CD4-positive, alpha-beta T cell treated with Interleukin-4 for 1 hour (primary cell): ENCODE results near the gene CSF2RB.

ENCODE experiments used
- DNase-seq, 2 donors: peaks; one replicate each; pipeline ENCODE4 v3.0.0-alpha.2; 2020 to 2022

The CSF2RB gene

GRCh38 chr22:36892292-36892691 lies 21.1 kb upstream of the CSF2RB start:
- DNase-seq, result no peak

GRCh38 chr22:36893262-36893661 lies 20.2 kb upstream of the CSF2RB start:
- no peak for DNase-seq

- DNase-seq, result no peak
These were observed 19.2 kb upstream of the CSF2RB start for GRCh38 chr22:36894266-36894665.

GRCh38 chr22:36897611-36898010 lies 15.8 kb upstream of the CSF2RB start:
- DNase-seq, result no peak

GRCh38 chr22:36898690-36899089 lies 14.7 kb upstream of the CSF2RB start:
- no peak for DNase-seq

DNA sequence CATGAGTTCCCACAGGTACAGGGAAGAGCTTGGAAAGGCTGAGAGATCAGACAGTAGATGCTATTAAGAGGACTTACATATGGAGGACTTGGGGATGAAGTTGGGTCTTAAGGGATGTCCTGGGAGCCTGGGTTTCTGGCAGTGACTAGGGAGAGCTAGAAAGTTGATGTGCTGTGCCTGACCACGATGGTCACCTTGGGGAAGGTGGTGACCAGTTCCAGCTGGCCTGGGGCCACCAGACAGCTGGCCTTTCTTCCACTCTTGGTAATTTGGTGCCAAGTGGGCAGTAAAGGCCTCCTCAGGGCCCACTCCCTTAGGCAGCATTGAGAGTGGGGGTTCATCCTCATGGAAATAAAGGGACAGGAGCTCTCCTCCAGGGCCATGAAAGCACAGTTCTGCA lies 13.9 kb upstream of the CSF2RB start:
- DNase-seq, result no peak

DNA sequence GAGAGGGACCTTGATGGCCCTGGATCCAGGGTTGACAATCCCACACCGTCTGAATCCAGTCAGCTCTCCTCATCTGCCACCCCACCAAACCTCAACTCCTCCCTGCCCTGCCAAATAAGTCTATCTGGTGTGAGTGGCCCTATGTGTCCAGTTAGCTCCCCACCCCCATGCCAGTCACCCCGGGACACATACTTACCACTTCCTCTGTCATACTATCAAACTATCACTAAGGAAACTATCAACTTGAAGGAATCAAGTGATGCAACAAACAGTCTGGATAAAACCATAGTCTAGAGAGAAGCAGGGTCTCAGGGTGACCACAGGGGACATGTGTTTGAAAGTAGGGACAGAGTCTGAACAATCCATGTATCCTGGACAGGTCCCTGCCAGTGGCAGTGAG lies 13.2 kb upstream of the CSF2RB start:
- peak in 1 of 2 donors; percentile 36 for DNase-seq

- no peak for DNase-seq
These were observed 12.5 kb upstream of the CSF2RB start for GRCh38 chr22:36900880-36901279.

- peak; percentile 18 to 26 for DNase-seq
These were observed 11.9 kb upstream of the CSF2RB start for GRCh38 chr22:36901411-36902142.

DNA sequence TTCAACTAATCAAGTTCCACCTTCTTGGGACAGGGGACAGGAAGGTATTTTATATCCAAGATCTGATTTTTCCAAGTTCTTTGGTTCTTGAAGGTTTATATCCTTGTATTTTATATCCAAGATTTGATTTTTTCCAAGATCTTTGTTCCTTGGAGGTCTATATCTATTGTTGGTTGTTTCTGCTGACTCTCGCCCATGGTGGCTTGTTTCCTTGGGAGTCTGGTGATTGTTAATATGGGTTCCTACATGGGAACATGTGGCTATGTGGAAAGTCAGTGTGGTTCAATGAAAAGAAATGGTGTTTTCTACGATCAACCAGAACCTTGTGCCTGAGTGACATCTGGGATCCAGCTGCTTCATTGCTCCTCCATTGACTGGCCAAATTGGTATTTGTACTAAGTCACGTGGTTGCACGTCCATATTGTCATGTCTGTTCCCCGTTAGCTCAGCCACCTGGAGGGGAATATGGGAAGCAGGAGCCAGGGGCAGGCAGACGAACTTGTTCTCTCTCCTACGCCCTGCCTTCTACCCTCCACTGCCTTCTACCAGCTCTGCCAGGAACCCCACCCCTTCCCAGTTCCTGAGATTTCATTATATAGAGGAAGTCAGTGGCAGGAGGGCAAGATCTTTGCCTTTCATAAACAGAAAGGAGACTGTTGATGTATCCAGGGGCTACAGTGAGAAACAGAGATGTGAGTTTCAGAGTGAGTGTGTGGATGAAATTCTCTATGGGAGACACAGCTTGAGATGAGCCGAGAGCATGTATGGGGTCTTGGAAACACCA lies 11.1 kb upstream of the CSF2RB start:
- DNase-seq, result no peak

- no peak for DNase-seq
These were observed 9.1 kb upstream of the CSF2RB start for GRCh38 chr22:36904260-36904880.

DNA sequence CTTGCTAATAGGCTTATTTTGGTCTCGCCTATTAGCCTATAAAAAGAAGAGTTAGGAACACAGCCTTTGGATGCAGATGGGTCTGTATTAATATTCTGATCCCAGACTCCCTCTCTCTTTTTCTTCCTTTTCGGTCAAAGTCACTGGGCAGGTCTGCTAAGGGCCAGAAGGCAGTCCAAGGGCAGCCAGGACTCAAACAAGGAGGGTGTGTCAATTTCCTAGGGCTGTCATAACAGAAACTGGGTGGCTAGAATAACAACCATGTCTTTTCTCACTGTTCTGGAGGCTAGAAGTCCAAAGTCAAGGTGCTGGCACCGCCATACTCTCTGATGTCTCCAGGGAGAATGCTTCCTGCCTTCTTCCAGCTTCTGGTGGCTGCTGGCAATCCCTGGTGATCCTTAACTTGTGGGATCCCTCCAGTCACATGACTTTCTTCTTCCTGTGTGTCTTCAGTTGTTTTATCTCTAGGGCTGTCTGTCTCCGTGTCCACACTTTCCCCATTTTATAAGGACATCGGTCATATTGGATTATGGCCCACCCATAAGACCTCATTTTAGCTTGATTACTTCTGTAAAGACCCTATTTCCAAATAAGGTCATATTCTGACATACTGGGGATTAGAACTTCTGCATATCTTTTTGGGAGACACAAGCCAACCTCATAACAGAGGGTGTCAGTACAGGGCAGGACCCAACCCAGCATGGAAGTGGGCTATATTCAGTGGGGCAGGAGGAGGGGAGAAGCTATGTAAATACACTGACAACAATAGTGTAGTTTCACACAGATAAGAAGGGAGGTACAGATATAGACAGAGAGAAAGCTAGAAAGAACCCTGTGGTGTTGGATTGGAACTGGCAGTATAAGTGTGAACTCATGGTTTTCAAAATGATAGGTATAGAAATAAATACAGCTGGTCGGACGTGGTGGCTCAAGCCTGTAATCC lies 5.9 kb upstream of the CSF2RB start:
- DNase-seq, result no peak

DNA sequence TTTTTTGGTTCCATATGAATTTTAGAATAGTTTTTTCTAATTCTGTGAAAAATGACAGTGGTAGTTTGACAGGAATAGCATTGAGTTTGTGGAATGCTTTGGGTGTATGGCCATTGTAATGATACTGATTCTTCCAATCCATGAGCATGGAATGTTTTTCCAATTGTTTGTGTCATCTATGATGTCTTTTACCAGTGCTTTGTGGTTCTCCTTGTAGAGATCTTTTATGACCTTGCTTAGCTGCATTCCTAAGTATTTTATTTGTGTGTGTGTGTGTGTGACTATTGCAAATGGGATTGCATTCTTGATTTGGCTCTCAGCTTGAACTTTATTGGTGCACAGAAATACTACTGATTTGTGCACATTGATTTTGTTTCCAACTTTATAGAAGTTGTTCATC lies 3.0 kb upstream of the CSF2RB start:
- no peak for DNase-seq

DNA sequence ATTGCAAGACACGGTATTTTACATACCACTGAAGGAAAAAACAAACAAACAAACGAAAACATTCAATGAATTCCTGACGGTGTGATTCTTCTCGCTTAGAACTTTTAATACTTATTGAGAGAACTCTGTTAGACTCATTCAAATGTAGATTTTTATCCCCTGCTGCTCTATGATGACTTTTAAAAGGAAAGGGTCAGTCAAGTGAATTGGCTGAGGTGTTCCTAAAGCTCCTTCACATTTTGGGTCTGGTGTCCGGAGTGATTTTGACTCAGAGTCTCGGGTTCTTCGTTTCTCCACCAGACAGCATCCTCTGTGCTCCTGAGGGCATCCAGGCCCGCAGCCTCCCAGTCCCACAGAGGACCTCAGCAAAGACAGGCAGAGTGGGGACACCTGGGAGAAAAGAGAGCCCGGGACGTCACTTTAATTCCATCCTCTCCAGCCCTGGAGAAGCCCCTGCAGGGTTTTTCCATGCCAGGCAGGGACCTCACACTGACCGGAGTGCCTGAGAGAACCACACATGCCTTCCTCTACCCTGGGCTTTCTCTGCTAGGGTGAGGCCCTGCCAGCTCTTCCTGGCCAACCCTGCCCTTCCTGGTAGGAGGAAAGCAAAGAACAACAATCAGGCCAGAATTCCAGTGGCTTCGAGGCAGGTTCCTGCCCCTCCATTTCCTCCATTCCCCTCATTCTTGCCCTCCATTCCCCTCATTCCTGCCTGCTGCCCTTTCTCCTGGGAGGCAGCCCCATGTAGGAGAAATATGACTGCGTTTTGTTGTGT lies 1.4 kb upstream of the CSF2RB start:
- DNase-seq, result no peak

DNA sequence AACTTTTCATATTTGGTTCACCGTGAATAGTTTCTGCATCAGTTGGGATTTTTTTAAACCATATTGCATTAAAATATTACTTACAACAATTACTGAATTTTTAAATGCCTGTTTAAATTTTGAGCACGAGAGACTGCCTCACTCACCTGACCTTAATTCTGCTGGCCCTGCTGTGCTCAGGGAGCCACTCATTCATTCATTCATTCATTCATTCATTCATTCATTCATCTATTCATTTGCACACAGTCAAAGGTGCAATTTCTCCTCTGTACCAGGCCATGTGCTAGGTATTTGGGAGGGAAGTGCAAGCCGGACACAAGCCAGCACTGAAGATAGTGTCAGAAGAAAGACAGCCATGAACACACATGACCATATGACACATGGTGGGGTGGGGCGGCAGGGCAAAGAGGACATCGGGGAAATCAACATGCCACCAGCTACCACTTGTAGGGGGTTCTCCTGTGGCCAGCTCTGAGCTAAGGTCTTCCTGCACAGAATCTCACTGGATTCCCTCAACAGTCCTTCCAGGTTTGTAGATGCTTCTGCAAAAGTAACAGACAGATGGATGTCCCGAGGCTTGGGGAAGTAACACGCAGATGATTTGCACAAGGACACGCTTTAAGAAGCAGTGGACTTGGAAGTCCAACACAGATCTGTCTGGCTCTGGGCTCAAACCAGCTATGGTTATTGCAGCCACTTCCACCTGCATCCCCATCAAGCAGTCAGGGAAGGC lies 568 bp upstream of the CSF2RB start:
- DNase-seq, result no peak

GRCh38 chr22:36914390-36914752 lies 943 bp downstream of the CSF2RB start:
- DNase-seq, result no peak

DNA sequence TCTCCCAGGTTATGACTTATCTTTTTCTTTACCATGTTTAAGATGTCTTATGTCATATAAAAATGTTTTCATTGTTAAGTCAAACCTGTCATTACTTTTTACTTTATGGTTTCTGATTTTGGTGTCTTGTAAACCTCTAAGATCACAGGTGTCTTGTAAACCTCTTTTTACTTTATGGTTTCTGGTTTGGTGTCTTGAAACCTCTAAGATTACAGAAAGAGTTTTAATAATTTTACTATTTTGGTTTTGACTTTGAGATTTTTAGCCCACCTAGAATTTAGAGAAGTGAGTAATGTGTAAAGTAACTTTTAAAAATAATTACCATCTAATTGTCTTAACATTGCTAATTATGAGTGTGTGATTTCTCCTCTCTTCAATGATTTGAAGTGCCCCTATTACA lies 2.6 kb downstream of the CSF2RB start:
- DNase-seq, result no peak

DNA sequence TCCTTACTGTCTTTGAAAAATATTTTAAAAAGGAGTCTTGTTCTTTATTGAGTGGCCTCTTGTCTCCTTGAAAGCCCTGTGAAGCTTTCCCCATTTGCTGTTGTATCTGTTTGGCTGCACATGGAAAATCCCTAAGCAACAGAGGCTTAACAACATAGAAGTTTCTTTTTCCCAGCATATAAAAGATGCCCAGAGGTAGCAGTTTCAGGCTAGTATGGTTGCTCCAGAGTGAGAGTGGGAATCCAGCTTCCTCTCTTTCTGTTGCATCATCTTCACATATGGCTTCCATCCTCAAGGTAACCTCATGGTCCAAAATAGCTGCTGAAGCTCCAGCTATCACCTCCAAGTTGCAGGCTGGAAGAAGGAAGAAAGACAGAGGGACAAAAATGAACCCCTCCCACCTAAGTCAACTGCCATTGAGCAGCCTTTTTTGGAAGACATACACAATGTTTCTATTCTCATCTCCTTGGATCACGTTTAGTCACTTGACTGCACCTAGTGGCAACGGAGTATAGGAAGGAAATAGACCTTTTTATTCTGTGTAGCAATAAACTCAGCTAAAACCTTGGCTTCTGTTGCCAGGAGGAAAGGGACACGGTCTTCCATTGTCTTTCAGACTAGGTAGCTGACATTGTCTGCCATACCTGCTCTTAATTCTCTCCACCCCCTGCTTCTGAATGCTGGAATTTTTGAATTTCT lies 5.3 kb downstream of the CSF2RB start:
- no peak for DNase-seq

- DNase-seq, result peak; percentile 13 to 70
These were observed 8.1 kb downstream of the CSF2RB start for GRCh38 chr22:36921309-36922104.

DNA sequence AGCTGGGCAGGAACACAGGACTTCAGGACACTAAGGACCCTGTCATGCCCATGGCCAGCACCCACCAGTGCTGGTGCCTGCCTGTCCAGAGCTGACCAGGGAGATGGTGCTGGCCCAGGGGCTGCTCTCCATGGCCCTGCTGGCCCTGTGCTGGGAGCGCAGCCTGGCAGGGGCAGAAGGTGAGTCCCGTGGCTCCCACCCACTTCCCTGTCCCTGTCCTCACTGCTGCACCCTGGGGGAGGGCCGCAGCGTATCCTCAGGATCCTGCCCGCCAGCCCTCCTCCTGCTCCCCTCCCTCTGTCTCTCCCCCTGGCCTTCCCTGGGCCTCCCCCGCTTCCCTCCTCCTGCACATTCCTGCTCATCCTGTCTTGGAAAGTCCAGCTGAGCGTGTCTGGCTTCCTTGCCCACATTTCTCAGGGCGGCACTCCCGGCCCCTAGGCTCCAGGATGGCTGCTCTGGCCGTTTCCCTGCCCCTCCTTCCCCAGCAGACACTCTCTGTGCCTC lies 8.7 kb downstream of the CSF2RB start:
- no peak for DNase-seq
